ENCODE data around the gene OXA1L.

DNA sequence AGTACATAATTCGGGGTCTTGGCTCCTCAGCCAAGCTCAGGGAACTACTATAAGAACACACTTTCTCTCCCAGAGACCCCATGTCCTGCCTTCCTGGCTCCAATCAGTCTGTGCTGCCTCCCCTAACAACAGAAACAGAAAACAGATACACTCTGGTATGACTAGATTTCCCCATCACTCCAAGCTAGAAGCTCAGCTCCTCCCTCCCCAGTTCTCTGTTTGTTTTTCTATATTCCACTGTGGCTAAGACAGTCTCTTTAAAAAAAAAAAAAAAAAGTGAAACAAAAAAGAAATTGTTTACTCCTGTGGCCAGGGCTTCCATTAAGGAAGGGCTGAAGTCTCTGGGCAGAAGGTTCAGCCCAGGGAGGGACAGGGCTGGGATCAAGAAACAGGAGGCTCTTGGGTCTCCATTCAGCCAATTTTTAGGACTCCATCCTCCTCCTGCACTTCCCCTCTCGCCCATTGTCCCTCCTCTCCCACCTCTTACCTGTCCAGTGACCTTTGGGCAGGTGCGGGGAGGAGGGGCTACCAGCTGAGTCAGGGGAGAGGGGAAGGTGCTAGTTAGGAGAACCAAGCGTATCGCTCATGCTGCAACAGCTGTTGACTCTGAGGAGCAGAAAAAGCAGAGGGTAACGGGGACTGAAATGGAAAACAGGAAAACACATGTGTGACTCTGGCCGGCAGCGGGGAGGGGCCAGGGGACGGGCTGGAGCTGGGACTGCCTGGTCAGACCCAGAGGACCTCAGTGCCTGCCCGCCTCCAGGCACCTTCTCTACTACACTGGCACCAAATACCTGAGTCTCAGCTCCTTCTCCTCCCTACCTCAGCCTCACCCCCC lies 52.9 kb downstream of the OXA1L start:
- no peak for TF ChIP-seq EZH2 (IDR thresholded peaks at IDR 0.05)
- TF ChIP-seq POLR2AphosphoS5 (IDR thresholded peaks at IDR 0.05; ENCODE audit: borderline replicate concordance, low read depth, low read length): no peak

All from SK-N-MC (cell line).